SKM-1 (cell line): ENCODE measurements around the gene HSPA6.
"Not testable (repeated sequence)": the region's sequence is repeated elsewhere in the genome, so short reads cannot be mapped to it uniquely, and the experiment has no call there.

Source experiments
- DNase-seq: peaks from one replicate; lab custom pipeline; 2025; ENCODE audit not compliant: unreplicated experiment; lab: John Stamatoyannopoulos, UW

HSPA6 gene

DNA sequence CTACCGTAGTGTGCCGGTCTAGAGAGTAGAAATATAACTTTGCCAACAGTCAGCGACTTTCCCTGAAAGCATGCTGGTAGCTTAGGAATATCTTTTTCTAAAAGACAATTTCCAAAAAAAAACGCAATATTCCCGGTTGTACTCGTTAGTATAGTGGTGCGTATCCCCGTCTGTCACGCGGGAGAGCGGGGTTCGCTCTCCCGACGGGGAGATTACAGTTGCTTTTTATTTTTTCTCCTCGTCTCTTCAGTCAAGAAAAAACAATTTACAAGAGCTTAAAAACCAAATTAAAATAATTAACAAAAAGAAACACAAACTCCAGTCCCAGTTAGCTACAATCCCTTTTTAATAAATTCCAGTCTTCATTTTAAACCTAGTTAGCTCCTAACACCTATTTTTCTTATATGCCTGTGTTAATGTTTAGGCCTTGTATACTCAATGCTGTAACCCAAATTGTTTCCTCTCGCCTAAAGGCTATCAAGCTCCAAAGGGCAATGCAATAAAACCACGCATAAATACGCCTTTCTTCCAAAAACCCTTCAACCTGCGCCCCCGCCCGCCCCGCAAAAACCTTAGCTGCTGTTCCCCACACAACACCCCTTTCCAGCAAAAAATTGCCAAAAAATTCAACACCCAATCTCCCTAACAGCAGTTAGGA, 7.8 kb downstream of the HSPA6 start:
- no peak for DNase-seq

DNA sequence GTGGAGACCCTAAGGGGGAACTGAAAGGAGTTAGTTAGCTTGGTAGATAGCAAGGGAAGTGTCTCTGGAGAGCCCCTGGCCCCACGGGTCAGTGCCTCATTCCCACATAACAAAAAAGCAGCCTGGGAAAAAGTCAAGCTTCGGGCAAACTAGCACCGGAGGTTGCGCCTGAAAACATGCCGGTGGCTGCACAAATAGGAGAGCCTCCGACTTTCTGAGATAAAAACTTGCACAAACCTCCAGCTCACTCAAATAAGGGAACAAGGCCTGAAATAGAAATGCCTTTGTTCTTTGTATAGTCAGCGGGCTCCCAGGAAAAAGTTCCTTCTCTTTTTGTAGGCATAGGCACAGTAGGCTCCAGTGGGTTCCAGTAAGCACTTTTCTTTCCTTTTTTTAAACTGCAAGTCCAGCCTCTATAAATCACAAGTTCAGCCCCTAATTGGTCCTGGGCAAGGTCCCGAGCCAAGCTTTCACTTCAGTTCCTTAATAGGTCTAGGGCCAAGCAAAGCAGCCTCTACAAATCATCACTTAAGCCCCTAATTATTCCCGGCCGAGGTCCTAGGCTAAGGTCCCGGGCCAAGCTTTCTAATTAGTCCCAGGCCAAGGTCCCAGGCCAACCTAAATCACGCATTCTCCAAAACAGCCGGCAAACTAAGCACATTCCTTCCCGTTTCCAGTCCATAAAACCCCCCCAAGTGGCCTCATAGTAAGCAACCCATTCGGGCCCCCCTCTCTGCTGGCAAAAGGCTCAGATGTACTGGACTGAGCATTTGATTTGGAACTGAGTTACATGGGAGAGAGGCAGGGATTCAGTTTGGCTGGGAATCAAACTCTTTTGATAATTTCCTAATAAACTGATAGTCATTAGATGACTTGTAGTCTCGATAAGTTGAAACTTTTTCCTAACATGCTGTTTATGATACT, 8.6 kb downstream of the HSPA6 start:
- DNase-seq = peak; percentile 48

DNA sequence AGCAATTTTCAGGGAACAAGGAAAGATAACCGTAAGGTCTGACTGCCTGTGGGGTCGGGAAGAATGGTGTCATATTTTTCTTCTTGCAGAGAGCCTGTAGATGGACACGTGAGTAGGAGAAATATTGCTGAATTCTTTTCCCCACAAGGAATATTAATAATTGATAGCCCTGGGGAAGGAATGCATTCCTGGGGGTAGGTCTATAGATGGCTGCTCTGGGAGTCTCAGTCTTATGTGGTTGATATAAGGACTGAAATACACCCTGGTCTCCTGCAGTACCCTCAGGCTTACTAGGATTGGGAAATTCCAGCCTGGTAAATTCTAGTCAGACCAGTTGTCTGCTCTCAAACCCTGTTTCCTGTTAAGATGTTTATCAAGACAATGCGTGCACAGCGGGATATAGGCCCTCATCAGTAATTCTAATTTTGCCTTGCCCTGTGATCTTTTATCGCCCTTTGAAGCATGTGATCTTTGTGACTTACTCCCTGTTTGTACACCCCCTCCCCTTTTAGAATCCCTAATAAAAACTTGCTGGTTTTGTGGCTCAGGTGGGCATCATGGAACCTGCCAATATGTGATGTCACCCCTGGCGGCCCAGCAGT, 12.8 kb downstream of the HSPA6 start:
- not testable (repeated sequence) for DNase-seq

DNA sequence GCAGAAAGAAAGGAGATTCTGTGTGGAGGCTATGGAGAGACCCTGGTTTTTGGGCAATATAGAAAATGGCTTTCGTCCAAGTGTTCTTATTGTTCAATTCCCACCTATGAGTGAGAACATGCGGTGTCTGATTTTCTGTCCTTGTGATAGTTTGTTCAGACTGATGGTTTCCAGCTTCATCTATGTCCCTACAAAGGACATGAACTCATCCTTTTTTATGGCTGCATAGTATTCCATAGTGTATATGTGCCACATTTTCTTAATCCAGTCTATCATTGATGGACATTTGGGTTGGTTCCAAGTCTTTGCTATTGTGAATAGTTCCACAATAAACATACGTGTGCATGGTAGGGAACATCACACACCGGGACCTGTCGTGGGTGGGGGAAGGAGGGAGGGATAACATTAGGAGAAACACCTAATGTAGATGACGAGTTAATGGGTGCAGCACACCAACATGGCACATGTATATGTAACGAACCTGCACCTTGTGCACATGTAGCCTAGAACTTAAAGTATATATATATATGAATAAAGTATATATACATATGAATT, 14.7 kb downstream of the HSPA6 start:
- DNase-seq = not testable (repeated sequence)

DNA sequence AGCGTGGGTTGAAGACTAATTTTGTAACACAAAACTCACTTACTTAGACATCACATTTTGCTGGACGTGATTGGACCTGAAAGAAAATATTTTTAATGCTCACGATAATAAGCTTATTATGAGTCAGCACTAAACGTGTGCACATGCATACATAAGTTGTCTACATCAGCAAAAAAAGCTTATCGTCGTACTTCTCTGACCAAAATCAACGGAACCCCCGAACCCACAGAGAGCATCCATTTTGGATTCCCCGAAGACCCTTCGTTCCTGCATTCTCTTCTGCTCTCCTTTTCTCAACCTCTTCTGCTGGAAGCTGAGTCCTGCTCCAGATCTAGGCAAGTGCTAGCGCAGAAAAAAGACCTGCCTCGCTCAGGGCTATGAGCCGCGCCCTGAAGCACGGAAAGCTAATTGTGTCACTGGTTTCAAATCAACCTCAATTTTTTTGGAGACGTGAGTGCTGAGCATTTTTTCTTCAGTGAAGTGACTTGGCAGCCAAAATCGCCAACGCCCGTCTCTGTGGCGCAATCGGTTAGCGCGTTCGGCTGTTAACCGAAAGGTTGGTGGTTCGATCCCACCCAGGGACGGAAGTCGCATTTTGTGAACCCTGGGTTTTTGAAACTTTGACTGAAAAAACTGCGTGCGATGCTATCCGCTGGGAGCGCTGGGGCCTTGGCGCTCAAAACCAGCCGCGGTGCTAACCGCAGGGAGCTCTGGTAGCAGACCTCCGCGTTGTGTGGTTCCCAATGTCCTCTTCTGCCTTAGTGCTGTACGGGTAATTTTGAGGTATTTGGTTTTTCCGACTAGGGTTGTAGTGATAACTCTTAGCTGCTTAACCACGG, 15.6 kb downstream of the HSPA6 start:
- DNase-seq = peak; percentile 88

DNA sequence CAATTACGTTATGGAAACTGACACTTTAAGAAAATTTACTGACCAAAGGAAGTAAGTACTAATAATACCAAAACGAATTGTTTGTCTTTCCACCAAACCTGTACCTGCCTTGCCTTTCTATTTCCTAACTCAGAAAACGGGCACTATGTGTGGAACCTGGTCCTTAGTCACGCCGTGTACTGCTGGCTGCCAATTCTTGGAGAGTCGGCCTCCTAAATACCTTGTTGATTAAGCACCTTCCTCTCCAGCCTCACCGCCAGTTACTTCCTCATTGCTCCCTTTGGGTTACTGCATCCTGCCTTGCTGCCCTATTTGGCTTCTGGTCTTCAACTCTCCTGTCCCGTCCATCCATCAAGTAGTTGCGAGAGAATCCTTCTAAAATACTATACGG, 16.2 kb downstream of the HSPA6 start:
- DNase-seq = peak; percentile 61

DNA sequence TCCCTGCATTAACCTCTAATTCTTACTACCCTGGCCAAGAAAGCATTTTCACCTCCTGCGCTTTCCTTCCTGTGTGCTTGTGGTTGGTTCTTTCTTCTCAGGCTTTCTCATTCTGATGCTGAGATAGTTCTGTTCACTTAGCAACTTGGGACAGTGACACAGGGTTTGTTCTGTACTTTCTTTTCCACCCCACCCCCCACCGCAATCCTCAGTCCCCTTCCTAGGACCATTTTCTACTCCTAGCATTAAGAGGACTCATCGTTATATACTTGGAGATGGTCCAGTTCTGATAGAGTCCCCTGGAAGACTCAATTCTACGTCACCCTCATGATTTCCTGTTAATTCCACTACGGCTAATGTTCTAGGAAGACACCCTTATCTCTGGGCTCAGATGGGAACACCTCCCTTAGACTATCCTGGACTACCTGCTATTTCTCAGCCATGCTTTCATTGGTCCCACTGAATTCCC, 17.8 kb downstream of the HSPA6 start:
- not testable (repeated sequence) for DNase-seq

DNA sequence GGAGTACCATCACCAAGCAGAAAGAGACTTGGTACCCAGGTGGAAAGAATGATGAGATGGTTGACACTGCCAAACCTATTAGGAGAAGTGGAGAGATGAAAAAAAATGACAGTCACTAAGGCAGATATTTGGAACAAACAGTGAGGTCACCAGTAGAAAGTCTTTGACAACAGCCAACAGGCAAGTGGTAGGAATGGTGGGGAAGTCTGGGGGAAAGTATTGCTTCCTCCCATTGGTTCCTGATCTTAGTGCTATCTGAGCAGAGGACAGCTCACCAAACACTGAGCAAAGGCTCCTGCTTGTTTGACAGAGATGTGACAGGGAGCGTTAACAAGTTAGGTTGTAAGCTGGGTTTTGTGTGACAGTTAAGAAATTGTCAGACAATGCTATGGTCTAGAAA, 18.8 kb downstream of the HSPA6 start:
- not testable (repeated sequence) for DNase-seq

DNA sequence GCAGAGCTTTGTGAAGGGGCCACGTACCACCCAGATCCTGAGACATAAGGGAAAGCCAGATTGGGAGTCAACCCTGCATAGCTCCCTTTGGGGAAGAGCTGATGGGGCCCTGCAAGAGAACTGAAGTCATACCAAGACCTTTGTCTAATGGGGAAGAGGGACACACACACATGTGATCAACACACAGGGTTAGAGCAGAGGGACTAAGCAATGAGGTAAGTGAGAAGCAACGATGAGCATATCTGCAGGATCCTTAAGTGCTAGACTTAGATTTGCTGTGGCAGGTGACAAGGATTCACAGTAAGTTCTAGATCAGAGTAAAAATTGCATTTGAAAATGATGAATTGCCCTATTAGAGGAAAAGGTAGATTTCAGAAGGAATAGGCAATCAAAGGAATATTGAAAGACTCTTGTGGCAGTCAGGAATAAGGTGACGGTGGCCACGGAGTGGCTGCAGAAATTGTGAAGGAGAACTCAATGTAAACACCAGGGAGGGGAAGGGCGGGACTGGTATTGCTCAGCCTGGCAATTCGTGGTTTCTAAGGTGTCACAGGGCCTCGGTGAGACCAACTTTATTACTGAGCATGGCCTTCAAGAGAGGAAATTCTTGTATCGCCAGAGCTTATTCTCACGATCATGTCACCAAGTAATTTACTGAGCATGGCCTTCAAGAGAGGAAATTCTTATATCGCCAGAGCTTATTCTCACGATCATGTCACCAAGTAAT, 20.8 kb downstream of the HSPA6 start:
- DNase-seq = not testable (repeated sequence)

DNA sequence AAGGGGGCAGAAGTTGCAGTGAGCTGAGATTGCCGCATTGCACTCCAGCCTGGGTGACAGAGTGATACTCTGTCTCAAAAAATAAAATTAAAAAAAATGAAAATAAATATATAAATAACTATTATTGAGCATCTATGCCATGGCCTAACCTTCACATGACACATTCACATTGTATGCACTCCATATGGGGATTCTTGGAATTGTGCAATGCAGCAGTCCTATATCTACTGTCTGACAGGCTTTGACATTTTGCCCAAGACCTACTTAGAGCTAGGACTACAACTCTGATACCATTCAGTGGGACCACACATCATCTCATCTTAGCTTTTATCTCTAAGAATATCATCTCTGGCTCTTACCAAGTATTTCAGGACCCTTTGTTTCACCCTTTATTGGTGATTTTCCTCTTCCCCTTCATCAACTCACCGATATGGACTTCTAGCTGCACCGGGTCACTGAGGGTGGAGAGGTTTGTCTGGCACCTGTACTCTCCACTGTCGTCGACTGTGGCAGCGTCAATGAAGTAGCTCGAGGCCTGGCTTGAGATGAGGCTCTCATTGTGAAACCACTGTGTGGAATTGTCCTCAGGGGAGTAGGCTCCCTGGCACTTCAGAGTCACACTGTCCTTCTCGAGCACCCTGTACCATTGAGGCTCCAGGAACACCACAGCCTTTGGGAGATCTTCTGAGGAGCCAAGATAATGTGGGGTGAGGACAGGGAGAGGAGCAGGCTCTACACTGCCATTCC, 23.8 kb downstream of the HSPA6 start:
- not testable (repeated sequence) for DNase-seq

DNA sequence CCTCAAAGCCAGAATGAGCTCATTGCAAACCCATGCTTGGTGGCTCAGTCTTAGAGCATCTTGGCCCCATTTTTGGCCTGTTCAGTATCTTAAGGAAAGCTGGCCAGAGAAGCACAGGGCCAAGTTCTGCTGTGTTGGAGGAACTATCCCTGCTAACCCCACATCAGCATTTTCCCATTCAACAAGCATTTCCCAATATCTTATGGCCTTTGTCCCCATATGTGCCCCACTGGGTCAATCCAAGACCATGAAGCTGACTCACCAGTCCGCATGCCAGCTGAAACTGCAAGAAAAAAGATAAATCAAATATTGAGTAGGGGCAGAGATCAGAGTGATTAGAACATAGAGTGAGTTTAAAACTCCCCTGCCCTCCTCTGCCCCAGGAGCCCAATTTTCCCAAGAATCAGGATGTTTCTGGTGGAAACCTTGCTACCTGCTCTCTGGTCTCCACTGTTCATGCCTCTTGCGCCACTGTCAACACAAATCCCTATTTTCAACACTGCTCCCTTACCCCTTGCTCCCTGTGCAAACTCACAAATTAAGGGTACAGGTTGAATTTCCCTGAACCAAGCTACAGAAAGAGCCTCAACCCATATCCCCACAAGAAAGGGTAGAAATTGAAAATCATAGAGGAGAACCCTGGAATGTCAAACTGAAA, 24.5 kb downstream of the HSPA6 start:
- not testable (repeated sequence) for DNase-seq

DNA sequence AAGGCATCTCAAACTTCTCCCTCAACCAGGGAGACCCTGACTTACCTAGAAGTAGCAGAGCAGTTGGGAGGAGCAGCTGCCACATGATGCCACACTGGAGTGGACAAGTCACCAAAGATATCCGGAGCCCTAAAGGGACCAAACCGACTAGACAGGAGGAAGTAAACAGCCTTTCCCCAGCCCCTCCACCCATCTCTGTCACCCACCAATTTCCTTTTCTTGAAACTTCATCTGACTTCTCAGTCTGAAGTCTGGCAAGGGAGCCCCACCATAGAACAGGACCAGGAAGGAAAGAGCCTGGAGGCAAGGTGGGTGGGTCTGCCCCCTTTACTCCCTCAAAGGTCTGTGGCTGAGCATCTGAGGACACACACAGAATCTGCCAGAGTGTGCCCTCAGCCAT, 25.3 kb downstream of the HSPA6 start, which contains the start of gene FCGR3A:
Gene FCGR3A, minus strand, starts transcription at position 167 of the 400 bp plus-strand sequence. Its CDS starts 82 bp downstream, at position 85.
- DNase-seq = no peak

DNA sequence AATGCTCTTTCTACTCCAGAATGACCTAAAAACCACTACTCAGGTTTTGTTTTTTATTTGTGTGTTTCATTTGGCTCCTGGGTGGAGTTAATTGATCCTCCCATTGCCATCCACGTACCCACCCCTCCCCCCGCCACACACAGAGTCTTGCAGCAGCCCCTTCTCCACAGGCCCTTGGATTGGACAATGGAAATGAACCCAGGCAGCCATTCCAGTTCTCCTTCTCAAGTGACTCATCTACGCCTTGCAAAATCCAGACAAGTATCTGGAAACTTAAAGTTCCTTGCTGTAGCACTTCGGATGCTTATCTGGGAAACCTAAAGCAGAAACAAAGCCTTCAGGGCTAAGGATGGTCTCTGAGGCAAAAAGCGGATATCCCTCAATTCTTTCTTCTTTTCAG, 26.6 kb downstream of the HSPA6 start:
- not testable (repeated sequence) for DNase-seq

DNA sequence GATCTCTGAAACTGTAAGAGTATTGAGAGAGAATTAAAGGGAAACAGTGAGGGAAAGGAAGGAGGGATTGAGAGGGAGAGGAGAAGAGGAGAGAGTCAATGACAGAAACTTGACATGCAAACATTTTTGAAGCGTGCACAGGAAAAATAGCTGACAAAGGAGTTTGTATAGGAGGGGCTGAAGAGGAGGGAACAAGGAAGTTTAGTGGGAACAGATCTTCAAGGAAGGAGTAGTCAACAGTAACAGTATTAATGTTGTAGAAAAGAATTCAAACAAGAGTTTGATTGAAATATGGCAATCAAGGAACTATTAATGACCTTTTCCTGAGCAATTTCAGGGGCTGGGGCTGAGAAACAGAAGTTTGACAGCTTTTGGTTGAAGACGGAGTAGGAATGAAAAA, 29.3 kb downstream of the HSPA6 start:
- DNase-seq = not testable (repeated sequence)

DNA sequence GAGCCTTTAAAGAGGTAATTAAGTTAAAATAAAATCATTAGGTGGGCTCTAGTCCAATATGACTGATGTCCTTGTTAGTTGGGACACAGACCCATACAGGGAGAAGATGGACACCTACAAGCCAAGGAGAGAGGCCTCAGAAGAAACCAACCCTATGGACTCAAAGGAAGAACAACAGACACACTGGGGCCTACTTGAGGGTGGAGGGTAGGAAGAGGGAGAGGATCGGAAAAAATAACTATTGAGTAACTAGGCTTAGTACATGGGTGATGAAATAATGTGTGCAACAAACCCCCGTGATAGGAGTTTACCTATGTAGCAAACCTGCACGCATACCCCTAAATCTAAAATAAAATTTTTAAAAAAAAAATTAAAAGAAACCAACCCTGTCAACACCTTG, 30.0 kb downstream of the HSPA6 start:
- DNase-seq = not testable (repeated sequence)

DNA sequence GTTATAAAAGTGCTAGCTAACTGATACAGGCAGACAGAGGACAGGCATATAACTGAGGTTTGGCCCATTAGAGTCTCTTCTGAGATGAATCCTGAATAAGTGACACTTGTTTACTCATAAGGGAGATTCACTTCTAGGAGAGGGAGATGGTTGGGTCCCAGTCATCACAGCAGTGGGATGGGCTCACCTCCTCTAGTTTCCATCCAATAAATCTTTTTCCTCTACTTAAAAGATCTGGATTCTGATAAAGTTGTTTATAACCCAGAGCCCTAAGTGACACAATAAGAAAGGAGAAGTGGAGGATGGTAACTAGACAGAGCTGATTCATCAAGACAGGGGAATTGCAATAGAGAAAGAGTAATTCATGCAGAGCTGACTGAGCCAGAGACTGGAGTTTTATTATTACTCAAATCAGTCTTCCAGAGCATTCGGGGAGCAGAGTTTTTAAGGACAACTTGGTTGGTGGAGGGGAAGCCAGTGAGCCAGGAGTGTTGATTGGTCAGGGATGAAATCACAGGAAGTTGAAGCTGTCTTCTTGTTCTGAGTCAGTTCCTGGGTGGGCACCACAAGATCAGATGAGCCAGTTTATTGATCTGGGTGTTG, 30.6 kb downstream of the HSPA6 start:
- DNase-seq = not testable (repeated sequence)

DNA sequence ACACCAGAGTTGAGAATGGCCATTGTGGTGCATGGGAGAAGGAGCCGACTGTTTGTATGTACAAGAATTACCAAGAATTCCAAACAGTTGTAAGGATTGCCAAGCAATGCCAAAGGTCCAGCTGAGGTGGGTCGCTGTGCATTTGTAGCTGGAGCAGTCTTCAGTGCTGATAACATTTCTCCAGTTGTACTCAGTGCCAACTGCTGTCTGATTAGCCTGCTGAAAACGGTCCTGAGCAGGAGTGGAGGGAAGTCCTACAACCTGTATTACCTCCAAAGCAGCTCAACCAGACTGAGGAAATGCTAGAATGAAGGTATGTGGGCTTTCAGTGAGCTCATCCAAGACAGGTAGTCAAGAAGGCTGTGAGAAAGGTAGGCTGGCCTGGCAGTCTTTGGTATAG, 31.8 kb downstream of the HSPA6 start:
- not testable (repeated sequence) for DNase-seq

DNA sequence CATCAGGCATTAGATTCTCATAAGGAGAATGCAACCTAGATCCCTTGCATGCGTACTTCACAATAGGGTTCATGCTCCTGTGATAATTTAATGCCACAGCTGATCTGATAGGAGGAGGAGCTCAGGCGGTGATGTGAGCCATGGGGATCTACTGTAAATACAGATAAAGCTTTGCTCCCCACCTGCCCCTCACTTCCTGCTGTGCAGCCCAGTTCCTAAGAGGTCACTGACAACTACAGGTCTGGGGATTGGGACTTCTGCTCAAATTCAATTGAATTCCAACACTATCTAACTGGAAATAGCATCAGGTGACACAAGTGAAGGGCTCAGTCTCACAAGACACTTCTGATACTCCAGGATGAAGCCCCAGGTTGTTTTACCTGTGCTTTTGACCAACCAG, 32.6 kb downstream of the HSPA6 start:
- not testable (repeated sequence) for DNase-seq
